Astrocyte (in vitro differentiated cells and primary cell): Measurements from ENCODE around the gene LRMDA. TPM values are rescaled to one million over a fixed set of nuclear protein-coding genes. Genes with fewer than 3 reads are reported as not detected.

Experiments
- DNase-seq: peaks from one replicate; pipeline ENCODE4 v3.0.0-alpha.2; 2010; ENCODE audit warnings: low read depth
- FAIRE-seq: peaks from 2 replicates; lab custom pipeline; 2011; peaks lifted over from hg19 to GRCh38; lab: Jason Lieb, UNC
- H2AFZ ChIP-seq: 2 replicates; pipeline ENCODE4 v1.6.0; 2012; ENCODE audit warnings: low read depth, low read length, inconsistent platforms
- H3K27ac ChIP-seq: 2 replicates; pipeline ENCODE4 v1.5.1; 2011; ENCODE audit warnings: low read depth, low read length, inconsistent platforms
- H3K27me3 ChIP-seq: 2 replicates; pipeline ENCODE4 v1.6.0; 2011; ENCODE audit warnings: low read length, inconsistent platforms; ENCODE audit not compliant: insufficient read depth
- H3K36me3 ChIP-seq: 2 replicates; pipeline ENCODE4 v1.5.1; 2011; ENCODE audit warnings: low read length, inconsistent platforms; ENCODE audit not compliant: insufficient read depth
- H3K4me1 ChIP-seq: 2 replicates; pipeline ENCODE4 v1.5.1; 2011; ENCODE audit warnings: low read length, inconsistent platforms; ENCODE audit not compliant: insufficient read depth
- H3K4me2 ChIP-seq: 2 replicates; pipeline ENCODE4 v1.6.0; 2012; ENCODE audit warnings: low read length, inconsistent platforms
- H3K4me3 ChIP-seq: 2 replicates; pipeline ENCODE4 v1.5.1; 2011; ENCODE audit warnings: low read depth, mild to moderate bottlenecking, low read length, inconsistent platforms; ENCODE audit not compliant: insufficient read depth
- H3K79me2 ChIP-seq: 2 replicates; pipeline ENCODE4 v1.6.0; 2012; ENCODE audit warnings: mild to moderate bottlenecking, low read length, inconsistent platforms; ENCODE audit not compliant: insufficient read depth
- H3K9ac ChIP-seq: 2 replicates; pipeline ENCODE4 v1.6.0; 2012; ENCODE audit warnings: mild to moderate bottlenecking, low read length, inconsistent platforms
- H3K9me3 ChIP-seq: 2 replicates; pipeline ENCODE4 v1.5.1; 2012; ENCODE audit warnings: low read depth, mild to moderate bottlenecking, low read length, inconsistent platforms; ENCODE audit not compliant: insufficient read depth
- H4K20me1 ChIP-seq: 2 replicates; pipeline ENCODE4 v1.6.0; 2012; ENCODE audit warnings: low read length, inconsistent platforms; ENCODE audit not compliant: insufficient read depth
- H3K27ac Mint-ChIP-seq: one replicate; pipeline ENCODE4 v1.8.0; 2021; ENCODE audit warnings: mild to moderate bottlenecking, mixed read lengths; ENCODE audit not compliant: unreplicated experiment
- H3K27me3 Mint-ChIP-seq: one replicate; pipeline ENCODE4 v1.8.0; 2021; ENCODE audit warnings: low read depth, mixed read lengths; ENCODE audit not compliant: unreplicated experiment
- H3K36me3 Mint-ChIP-seq: one replicate; pipeline ENCODE4 v1.8.0; 2021; ENCODE audit warnings: low read depth, mixed read lengths; ENCODE audit not compliant: unreplicated experiment
- H3K4me1 Mint-ChIP-seq: one replicate; pipeline ENCODE4 v1.8.0; 2021; ENCODE audit warnings: low read depth, mixed read lengths; ENCODE audit not compliant: unreplicated experiment
- H3K4me3 Mint-ChIP-seq: one replicate; pipeline ENCODE4 v1.8.0; 2021; ENCODE audit warnings: mild to moderate bottlenecking, moderate library complexity, mixed read lengths; ENCODE audit not compliant: unreplicated experiment
- H3K9me3 Mint-ChIP-seq: one replicate; pipeline ENCODE4 v1.8.0; 2021; ENCODE audit warnings: mild to moderate bottlenecking, mixed read lengths; ENCODE audit not compliant: unreplicated experiment
- CTCF ChIP-seq: IDR thresholded peaks from 2 replicates; pipeline ENCODE4 v1.5.1; 2011; ENCODE audit warnings: low read depth, mild to moderate bottlenecking, inconsistent platforms, low read length, moderate library complexity; ENCODE audit not compliant: insufficient read depth
- EZH2 ChIP-seq: IDR thresholded peaks from 2 replicates; pipeline ENCODE4 v1.6.1; 2012; ENCODE audit warnings: mild to moderate bottlenecking, low read length, inconsistent platforms; ENCODE audit not compliant: insufficient read depth
- total RNA-seq: library from RNA; stranded (reverse); gene quantifications from 2 replicates; pipeline ENCODE4 v1.2.1, GENCODE V29; 2021

The LRMDA gene
- total RNA-seq, 1 donor from 2014 or later: 2.7 TPM

- Histone ChIP-seq H3K79me2 (no peaks in the 10 kb centered on the region), H2AFZ (no peak overlapping the region), H4K20me1 (no peaks in the 10 kb centered on the region), H3K4me3 (no peak overlapping the region), H3K27ac (no peak overlapping the region), H3K27me3 (no peaks in the 10 kb centered on the region), H3K9me3 (no peaks in the 10 kb centered on the region), H3K36me3 (no peaks in the 10 kb centered on the region), H3K4me1 (no peaks in the 10 kb centered on the region), H3K9ac (no peak overlapping the region), H3K4me2 (no peak overlapping the region)
- FAIRE-seq (no peak), DNase-seq (no peak)
- Mint-ChIP-seq H3K9me3 (no peaks in the 10 kb centered on the region), H3K4me3 (no peak overlapping the region), H3K27ac (no peak overlapping the region), H3K36me3 (no peaks in the 10 kb centered on the region), H3K4me1 (no peaks in the 10 kb centered on the region), H3K27me3 (peaks cover 9% of the 10 kb centered on the region)
- TF ChIP-seq CTCF (no peak), EZH2 (no peak)
Measured at GRCh38 chr10:75839020-75839419, 407.6 kb downstream of the LRMDA start.

- H3K4me1 Mint-ChIP-seq: no peaks in the 10 kb centered on the region
- no peak overlapping the region for H3K4me3 Mint-ChIP-seq
- H3K9ac ChIP-seq: no peak overlapping the region
- no peak overlapping the region for H3K4me3 ChIP-seq
- H3K36me3 ChIP-seq: no peaks in the 10 kb centered on the region
- no peaks in the 10 kb centered on the region for H3K4me1 ChIP-seq
- no peaks in the 10 kb centered on the region for H3K9me3 Mint-ChIP-seq
- H3K27ac Mint-ChIP-seq: no peak overlapping the region
- no peaks in the 10 kb centered on the region for H3K79me2 ChIP-seq
- H3K4me2 ChIP-seq: no peak overlapping the region
- no peak overlapping the region for H3K27ac ChIP-seq
- H2AFZ ChIP-seq: no peak overlapping the region
- TF ChIP-seq CTCF (no peak), EZH2 (no peak)
- FAIRE-seq: no peak
- no peaks in the 10 kb centered on the region for H3K9me3 ChIP-seq
- no peaks in the 10 kb centered on the region for H3K36me3 Mint-ChIP-seq
- peaks cover 2% of the 10 kb centered on the region for H3K27me3 Mint-ChIP-seq
- H3K27me3 ChIP-seq: no peaks in the 10 kb centered on the region
- no peak for DNase-seq
- no peaks in the 10 kb centered on the region for H4K20me1 ChIP-seq
Measured at GRCh38 chr10:75841266-75841665, 409.8 kb downstream of the LRMDA start.

GRCh38 chr10:75845176-75845947 is 413.9 kb downstream of the LRMDA start:
- Mint-ChIP-seq H3K27me3 (peaks cover 4% of the 10 kb centered on the region), H3K27ac (no peak overlapping the region), H3K4me3 (no peak overlapping the region), H3K36me3 (no peaks in the 10 kb centered on the region), H3K4me1 (no peaks in the 10 kb centered on the region), H3K9me3 (no peaks in the 10 kb centered on the region)
- Histone ChIP-seq H3K9me3 (no peaks in the 10 kb centered on the region), H3K27ac (no peak overlapping the region), H3K27me3 (no peaks in the 10 kb centered on the region), H4K20me1 (no peaks in the 10 kb centered on the region), H3K4me2 (no peak overlapping the region), H3K4me1 (no peaks in the 10 kb centered on the region), H3K4me3 (no peak overlapping the region), H3K79me2 (no peaks in the 10 kb centered on the region), H3K36me3 (no peaks in the 10 kb centered on the region), H3K9ac (no peak overlapping the region), H2AFZ (no peak overlapping the region)
- no peak for DNase-seq
- FAIRE-seq: no peak
- no peak for TF ChIP-seq EZH2
- TF ChIP-seq CTCF: no peak
